ENCODE measurements around the gene TAF1B. TPM values are rescaled to one million over a fixed set of nuclear protein-coding genes. Genes with fewer than 3 reads are reported as not detected.

Gene TAF1B
- polyA plus RNA-seq, 2 donors, result 5.7 to 7.9 TPM

- Histone ChIP-seq H3K4me1 (ENCODE audit: control insufficient read depth in 2 of 2, insufficient read depth in 2 of 2, low read length in 1 of 2) (no peaks in the 10 kb centered on the region), H3K36me3 (ENCODE audit: control insufficient read depth in 2 of 2, insufficient read depth in 2 of 2, low read length in 1 of 2) (peaks cover 3 to 13% of the 10 kb centered on the region in 2 donors), H3K4me3 (ENCODE audit: low read depth in 1 of 2, low read length in 2 of 2) (no peak overlapping the region), H3K27ac (ENCODE audit: low read depth in 2 of 2, low read length in 1 of 2) (no peak overlapping the region), H3K27me3 (ENCODE audit: control insufficient read depth in 1 of 2, insufficient read depth in 2 of 2, low read length in 2 of 2) (no peaks in the 10 kb centered on the region), H3K9me3 (ENCODE audit: control insufficient read depth in 2 of 2, insufficient read depth in 1 of 2, low read depth in 1 of 2, low read length in 1 of 2) (no peaks in the 10 kb centered on the region)
- 91 to 95% methylated on average over 10 of the region's 10 CpGs for WGBS, 2 donors
Measured at GRCh38 chr2:9982891-9983290, 139.6 kb downstream of the TAF1B start.

- no peaks in the 10 kb centered on the region for H3K27me3 ChIP-seq (ENCODE audit: control insufficient read depth in 1 of 2, insufficient read depth in 2 of 2, low read length in 2 of 2)
- no peak overlapping the region for H3K27ac ChIP-seq (ENCODE audit: low read depth in 2 of 2, low read length in 1 of 2)
- H3K36me3 ChIP-seq (ENCODE audit: control insufficient read depth in 2 of 2, insufficient read depth in 2 of 2, low read length in 1 of 2), result peaks cover 3 to 9% of the 10 kb centered on the region in 2 donors
- no peak overlapping the region for H3K4me3 ChIP-seq (ENCODE audit: low read depth in 1 of 2, low read length in 2 of 2)
- H3K4me1 ChIP-seq (ENCODE audit: control insufficient read depth in 2 of 2, insufficient read depth in 2 of 2, low read length in 1 of 2), result no peaks in the 10 kb centered on the region
- WGBS, 2 donors, result 53 to 70% methylated on average over 15 of the region's 15 CpGs
- no peaks in the 10 kb centered on the region for H3K9me3 ChIP-seq (ENCODE audit: control insufficient read depth in 2 of 2, insufficient read depth in 1 of 2, low read depth in 1 of 2, low read length in 1 of 2)
Measured at GRCh38 chr2:9983401-9984216, 140.3 kb downstream of the TAF1B start.

Other genes starting within 250 kb of the TAF1B start
- gene YWHAQ, start 212.5 kb upstream of the TAF1B start, polyA plus RNA-seq, result 100 to 1,000 TPM in 1 of 2 donors, 10 to 100 TPM in 1; 81.5 to 163 TPM
- 10 to 100 TPM; 61.8 to 94.7 TPM for gene GRHL1, start 108.2 kb downstream of the TAF1B start, polyA plus RNA-seq
- gene KLF11, start 200.1 kb downstream of the TAF1B start, polyA plus RNA-seq, result 1 to 10 TPM; 1.7 to 4.3 TPM
- gene CYS1, start 236.9 kb downstream of the TAF1B start, polyA plus RNA-seq, result under 1 TPM; 0.29 to 0.94 TPM

Measured in esophagus (tissue), 2 donors.